Measurements from ENCODE around the gene LSG1.

- TF ChIP-seq CTCF (IDR thresholded peaks at IDR 0.05; ENCODE audit: low read depth, low read length, poor library complexity, severe bottlenecking) (no peak), EZH2phosphoT487 (IDR thresholded peaks at IDR 0.05; ENCODE audit: borderline replicate concordance, low read length) (no peak)
Observed at GRCh38 chr3:194685065-194685717, 13.2 kb upstream of the LSG1 start.

Data from DOHH2 (cell line).